ENCODE measurements around the gene EXOC2.

DNA sequence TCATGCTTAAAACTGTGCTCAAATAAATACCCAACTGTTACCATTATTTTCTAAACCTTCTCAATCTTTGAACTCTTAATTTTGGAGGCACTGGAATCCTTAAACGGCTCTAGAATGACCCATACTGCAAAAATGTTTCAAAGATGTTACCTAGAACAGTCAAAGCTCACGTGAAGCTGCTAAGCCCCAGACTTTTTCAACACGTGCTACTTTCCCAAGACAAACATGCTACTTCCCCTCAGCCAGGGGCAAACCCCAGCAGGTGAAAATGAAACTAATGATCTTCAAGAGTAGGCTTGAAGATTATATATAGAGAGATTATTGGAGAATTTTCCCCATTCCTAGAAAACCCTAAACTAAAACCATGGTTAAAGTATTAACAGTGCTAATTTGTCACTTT lies 64.2 kb downstream of the EXOC2 start:
- TF ChIP-seq, protein P1, sequence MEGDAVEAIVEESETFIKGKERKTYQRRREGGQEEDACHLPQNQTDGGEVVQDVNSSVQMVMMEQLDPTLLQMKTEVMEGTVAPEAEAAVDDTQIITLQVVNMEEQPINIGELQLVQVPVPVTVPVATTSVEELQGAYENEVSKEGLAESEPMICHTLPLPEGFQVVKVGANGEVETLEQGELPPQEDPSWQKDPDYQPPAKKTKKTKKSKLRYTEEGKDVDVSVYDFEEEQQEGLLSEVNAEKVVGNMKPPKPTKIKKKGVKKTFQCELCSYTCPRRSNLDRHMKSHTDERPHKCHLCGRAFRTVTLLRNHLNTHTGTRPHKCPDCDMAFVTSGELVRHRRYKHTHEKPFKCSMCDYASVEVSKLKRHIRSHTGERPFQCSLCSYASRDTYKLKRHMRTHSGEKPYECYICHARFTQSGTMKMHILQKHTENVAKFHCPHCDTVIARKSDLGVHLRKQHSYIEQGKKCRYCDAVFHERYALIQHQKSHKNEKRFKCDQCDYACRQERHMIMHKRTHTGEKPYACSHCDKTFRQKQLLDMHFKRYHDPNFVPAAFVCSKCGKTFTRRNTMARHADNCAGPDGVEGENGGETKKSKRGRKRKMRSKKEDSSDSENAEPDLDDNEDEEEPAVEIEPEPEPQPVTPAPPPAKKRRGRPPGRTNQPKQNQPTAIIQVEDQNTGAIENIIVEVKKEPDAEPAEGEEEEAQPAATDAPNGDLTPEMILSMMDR (IDR thresholded peaks at IDR 0.05; ENCODE audit: low read length), result no peak
- TF ChIP-seq EZH2 (IDR thresholded peaks at IDR 0.05; ENCODE audit: borderline replicate concordance, low read length), result no peak

All from OCI-LY1 (cell line).